GM18517 (cell line): ENCODE results near the gene GALNT9.
A peak's percentile ranks its signal among the peaks of the same experiment; 100 is the strongest.
"Not testable (repeated sequence)": the region's sequence is repeated elsewhere in the genome, so short reads cannot be mapped to it uniquely, and the experiment has no call there.

ENCODE experiments used
- ATAC-seq: cut with Tn5 transposase; IDR thresholded peaks from one replicate; pipeline ENCODE4 v1.9.1; 2021; ENCODE audit warnings: mild to moderate bottlenecking, moderate library complexity; ENCODE audit not compliant: unreplicated experiment

GALNT9 gene

DNA sequence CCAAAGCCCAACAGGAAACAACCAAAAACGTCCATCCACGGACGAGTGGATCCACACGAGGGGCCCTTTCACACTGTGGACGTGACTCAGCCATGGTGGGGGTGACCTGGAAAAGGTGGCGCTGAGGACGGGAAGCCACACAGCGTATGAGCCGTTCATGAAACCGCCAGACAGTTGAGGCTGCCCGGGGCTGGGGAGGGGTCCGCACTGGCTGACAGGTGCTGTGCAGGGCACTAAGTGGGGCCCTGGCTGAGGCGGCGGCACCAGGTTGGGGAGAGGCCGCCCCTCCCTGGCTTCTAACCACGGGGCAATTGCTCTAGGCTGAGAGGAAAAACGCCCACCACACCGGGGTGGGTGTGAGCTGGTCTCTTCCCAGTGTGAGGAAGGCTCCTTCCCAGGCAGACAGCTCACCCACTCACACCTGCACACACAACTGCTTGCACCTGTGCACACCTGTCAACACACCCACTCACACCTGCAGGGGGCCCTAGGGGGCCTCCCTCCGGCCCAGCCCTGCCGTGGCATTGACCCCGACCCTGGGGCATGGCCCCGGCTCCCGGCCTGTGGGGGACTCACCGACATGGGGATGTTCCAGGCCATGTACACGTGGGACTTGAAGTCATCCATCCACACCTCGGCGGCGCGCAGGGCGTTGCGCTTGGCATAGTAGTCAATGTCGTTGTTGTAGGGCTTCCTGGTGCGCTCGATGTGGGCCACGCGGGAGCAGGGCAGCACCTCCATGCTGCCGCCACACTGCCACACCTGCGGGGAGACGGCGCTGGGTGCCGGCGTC is 126.3 kb downstream of the GALNT9 start:
- no peak for ATAC-seq

- no peak for ATAC-seq
These were observed 127.8 kb downstream of the GALNT9 start for GRCh38 chr12:132201391-132202120.

GRCh38 chr12:132200800-132201199 is 128.6 kb downstream of the GALNT9 start:
- no peak for ATAC-seq

GRCh38 chr12:132199526-132200319 is 129.7 kb downstream of the GALNT9 start:
- no peak for ATAC-seq

DNA sequence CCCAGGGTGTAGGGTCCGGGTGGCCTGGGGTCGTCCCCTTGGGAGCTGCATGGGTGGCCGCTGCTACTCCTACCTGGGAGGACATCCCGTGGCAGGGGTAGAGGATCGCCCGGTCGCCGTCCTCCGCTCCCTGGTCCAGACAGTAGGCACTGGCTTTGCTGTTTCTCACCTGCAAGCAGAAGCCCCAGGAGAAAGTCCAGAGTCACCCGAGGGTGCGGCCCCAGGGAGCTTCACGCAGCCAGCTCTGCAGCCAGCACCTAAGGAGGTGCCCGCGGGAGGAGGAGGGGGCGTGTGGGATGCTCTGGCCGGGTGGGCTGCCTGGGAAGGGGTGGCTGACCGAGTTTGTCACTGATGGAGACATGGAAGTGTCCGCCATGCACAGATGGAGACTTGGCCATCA is 130.3 kb downstream of the GALNT9 start:
- no peak for ATAC-seq

DNA sequence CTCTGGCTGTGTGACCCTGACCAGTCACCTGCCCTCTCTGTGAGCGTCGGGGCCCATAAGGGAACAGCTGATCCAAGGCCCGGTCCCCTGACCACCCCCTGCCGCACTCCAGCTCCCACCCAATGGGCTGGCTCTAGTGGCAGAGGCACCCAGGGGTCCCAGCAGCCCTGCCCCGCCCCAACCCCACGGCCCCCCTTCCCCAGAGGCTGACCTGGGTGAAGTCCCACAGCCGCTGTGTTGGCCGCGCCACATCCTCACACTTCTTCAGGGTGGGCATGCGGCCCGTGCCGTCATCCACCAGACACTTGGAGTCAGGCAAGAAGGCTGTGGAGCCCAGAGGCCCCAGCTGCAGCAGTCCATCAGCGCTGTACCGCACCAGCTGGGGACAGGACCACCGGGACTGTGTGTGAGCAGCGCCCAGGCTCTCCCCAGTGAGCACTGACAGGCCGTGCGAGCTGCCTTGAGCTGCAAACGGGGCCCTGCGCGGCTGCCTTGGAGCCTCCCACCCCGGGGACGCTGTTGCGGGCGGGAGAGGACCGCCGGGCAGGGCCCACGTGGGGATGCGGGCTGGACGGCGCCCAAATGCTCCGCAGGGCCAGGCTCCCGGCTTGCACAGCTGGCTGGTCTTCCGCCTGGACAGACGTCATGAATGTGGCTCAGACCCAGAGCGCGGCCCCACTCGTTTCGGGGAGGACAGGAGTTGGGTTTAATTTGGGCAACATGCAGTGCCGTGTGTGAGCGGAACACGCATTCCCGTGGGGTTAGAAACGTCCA is 131.6 kb downstream of the GALNT9 start:
- no peak for ATAC-seq

GRCh38 chr12:132196873-132197390 is 132.5 kb downstream of the GALNT9 start:
- ATAC-seq = no peak

DNA sequence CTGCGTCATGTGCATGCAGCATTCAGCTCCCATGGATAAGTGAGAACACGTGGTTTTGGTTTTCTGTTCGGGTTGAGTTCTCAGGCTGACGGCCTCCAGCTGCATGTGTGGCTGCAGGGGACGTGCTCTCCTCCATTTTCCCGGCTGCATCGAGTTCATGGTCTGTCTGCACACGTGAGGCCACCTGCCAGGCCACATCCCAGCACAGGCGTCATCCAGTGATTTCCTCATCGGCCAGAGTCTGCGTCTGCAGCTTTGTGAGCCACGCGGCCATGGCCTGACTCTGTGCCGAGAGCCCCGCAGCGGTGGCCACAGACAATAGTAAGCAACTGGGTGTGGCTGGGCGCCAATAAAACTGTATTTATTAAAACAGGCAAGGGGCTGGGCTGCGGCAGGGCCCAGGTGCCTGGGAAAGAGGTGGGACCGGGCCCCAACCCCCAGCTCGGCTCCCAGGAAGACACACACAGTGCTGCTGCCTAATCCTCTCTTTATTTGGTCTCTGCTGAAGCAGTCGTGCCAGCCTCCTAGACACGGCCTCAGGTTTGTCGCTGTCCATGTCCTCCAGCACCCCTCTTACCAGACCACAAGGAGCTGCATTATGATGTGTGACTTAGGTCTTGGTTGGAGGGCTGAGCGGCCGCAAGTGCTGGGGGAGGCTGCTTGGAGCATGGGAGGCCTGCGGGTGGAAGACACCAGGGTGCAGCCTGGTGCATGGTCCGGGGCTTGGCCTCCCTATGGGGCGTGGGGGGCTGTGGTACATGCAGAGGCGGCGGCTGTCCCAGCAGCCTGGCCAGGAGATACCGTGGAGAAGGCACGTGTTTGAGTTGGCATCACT is 133.1 kb downstream of the GALNT9 start:
- no peak for ATAC-seq

GRCh38 chr12:132195242-132195641 is 134.1 kb downstream of the GALNT9 start:
- not testable (repeated sequence) for ATAC-seq

- no peak for ATAC-seq
These were observed 134.8 kb downstream of the GALNT9 start for GRCh38 chr12:132194556-132194955.

DNA sequence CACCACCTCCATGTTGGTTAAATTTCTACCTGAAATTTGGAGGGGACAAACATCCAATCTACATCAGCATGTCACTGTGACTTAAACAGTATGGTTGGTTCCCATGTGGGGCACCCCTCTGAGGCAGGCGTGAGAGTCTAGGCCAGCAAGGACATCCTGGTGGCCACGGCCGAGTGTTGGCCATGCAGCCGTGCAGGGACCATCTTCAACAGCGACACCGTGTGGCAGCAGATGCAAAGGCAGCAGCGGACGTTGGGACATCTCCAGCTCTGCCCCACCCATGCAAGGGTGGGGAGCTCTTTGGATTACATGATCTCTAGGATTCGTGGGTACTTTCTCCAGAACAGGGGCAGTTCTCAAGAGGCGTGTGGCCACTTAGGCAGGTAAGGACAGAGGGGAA is 135.3 kb downstream of the GALNT9 start:
- ATAC-seq = no peak

- no peak for ATAC-seq
These were observed 137.5 kb downstream of the GALNT9 start for GRCh38 chr12:132191715-132192553.

DNA sequence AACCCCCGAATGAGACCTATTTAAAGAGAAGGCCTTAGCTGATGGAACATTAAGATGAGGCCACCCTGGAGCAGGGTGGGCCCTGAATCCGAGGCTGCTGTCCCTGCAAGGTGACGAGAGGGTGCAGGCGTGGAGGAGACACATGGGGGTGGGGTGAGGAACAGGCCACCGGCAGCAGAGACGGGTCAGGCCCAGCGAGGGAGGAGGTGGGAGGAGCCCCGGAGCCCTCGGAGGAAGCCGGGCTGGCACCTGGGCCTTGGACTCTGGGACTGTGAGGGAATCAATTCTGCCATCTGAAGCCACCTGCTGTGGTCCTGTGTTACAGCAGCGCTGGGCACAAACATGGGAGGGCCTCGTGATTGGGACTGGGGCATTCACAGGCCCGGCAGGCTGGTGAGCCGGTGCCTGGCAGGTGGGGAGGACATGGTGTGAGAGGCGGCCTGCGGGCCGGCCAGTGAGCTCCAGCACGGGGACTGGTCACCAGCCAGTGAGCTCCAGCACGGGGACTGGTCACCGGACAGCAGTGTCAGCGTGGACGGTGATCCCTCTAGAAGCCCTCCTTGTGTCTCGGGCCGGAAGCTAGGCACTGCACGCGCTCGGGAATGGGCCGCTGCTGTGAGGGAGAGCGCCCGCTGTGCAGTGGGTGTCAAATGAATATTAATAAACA is 138.4 kb downstream of the GALNT9 start:
- ATAC-seq = no peak

DNA sequence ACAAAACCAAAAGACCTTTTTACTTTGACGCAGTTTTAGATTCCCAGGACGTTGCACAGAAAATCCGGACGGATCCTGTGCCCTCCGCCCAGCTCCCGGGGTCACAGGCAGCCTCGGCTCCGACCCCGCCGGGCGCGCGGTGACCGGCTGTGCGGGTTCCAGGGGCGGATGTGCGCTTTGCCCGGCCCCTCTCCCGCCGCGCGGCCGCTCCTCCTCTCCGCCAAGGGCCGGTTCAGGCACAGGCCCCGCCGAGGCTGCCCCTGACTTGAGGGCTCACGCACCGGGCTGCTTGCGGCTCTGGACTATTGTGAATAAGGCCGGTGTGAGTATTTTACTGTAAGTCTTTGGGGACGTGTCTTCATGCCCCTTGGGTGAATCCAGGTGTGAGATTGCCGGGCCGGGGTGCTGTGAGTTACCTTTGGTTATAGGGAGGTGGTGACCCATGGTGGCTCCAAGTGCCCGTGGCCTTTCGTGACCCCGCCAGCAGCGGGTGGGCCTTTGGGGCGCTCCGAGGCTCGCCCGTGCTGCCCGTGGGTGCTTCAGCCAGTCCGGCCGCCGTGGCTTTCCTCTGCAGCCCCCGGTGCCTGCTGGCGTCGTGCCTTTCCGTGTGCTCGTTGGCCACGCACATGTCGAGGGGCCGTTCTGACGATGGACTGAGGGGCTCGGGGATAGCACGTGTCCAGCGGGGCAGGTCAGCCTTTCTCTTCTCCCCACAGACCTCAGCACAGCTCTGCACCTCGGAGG is 139.2 kb downstream of the GALNT9 start:
- peak; percentile 38 for ATAC-seq

DNA sequence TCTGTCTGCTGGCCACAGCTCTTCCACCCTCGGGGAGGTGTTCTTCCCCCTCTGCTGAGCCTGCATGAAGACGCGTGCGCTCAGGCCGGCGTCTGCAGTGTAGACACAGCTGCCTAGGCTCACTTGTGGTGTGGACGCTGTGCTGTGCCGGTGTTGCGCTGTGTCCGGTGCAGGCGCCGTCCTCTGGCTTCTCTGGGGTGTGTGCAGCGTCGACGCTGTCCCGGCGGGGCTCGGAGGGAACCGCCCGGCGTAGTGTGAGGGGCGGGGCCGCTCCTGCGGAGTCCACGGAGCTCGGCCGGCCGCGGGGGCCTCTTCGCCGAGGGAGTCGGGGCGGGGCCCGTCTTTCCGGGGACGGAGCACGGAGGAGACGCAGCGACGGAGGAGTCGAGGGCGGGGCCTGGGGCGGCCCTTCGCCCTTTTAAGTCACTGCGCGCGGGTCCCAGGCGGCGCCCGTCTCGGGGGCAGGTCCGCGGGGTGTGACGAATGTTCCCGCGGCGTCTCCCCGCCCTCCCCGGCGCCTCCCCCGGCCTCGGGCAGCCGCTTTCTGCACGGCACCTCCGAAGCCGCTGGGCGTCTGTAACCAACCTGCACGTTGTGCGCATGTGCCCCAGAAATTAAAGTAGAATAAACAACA is 139.9 kb downstream of the GALNT9 start:
- peak; percentile 77 for ATAC-seq

DNA sequence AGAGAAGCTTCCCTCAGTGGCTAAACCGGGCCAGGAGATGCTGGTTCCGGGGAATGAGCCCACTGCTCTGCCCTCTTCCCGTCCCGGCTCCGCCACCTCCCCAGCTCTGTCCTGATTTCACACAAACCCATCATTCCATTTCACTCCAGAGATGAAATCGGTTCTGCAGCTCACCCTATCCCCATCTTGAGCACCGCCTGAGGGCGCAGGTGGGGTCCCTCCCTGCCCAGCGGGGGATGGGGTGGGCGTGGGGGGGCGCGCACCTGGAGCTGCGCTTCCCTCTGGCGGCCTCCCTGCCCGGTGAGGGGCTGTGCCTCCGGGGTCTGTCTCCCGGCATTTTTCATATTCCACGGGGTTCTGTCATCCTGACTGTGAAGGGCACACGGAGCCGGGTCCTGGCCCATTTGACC is 140.5 kb downstream of the GALNT9 start:
- no peak for ATAC-seq

GRCh38 chr12:132188451-132188901 is 140.9 kb downstream of the GALNT9 start:
- no peak for ATAC-seq
